Stimulated activated CD8-positive, alpha-beta memory T cell treated with anti-CD3 and anti-CD28 coated beads, Interleukin-15, amount 100 ng/mL, for 48 hours (primary cell): Measurements from ENCODE around the gene POLQ.
"Not testable (repeated sequence)": the region's sequence is repeated elsewhere in the genome, so short reads cannot be mapped to it uniquely, and the experiment has no call there.

ENCODE experiments used
- DNase-seq, 2 donors: peaks; one replicate each; pipeline ENCODE4 v3.0.0-alpha.2; 2020; ENCODE audit warnings: low read depth in 2 of 2

Gene POLQ

DNA sequence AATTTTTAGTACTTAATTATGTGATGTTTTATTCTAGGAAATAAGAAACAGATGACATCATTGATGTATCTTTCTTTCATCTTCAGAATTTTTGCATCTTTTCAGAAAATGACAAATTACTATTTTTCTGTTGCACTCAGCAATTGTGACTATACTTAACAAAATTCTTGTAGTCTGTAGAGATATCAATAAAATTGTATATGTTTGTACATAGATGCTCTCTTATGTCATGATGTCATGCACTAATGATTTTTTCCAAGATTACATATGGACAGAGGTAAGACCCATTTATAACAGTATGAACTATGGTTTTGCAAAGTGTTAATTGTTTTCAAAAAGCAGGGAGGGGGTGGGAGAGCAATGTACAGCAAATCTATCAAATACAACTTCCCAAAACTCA, 121.2 kb downstream of the POLQ start:
- DNase-seq, result no peak

DNA sequence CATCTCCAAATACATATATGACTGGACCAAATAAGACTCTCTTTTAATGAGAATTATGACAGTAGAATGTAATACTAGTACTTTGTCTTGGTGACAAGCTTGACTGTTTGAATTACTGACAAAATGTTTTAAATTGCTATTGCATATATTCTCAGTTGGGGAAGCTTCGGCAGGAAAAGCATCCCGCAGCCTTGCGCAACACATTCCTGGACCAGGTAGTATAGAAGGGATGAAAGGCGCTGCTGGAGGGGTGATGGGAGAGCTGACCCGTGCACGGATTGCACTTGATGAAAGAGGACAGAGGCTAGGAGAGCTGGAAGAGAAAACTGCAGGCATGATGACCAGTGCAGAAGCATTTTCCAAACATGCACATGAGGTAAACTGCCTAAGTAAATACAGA, 127.6 kb downstream of the POLQ start:
- no peak for DNase-seq

- no peak for DNase-seq
Observed at GRCh38 chr3:121414924-121415323, 130.9 kb downstream of the POLQ start.

DNA sequence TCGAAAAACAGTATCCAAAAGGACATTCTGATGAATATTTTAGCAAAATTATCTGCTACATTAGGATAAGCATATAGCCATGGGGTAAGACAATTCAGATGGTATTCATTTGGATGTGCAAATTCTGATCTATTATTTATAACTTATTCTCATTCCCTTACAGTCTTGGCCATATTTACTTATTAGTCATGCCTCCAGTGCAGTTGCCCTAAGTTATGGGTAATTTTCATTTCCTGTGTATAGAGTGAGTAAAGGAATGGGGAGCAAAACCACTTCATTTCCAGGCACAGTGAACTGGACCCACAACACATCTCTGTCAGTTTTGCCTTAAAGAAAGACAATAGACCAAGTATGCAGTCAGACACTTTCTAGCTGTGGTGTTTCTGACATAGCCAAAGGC, 134.3 kb downstream of the POLQ start:
- DNase-seq, result no peak

DNA sequence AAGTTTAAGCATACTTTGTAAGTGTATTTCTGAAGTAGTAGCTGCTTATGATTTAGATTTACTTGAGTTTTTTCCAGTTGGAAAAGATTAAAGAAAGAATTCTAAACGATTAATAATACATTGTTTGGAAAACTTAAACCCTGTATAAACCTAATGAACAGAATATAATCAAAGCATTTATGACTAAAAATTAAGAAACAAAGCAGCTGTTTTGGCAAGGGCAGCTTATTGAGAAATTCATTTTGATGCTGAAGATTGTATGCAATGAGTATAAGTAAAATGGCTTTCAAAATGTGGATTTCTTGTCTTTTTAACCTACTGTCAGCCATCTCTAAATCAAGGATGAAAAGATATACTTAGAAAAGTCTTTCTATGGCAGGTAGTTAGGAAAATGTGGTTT, 140.2 kb downstream of the POLQ start:
- no peak for DNase-seq

DNA sequence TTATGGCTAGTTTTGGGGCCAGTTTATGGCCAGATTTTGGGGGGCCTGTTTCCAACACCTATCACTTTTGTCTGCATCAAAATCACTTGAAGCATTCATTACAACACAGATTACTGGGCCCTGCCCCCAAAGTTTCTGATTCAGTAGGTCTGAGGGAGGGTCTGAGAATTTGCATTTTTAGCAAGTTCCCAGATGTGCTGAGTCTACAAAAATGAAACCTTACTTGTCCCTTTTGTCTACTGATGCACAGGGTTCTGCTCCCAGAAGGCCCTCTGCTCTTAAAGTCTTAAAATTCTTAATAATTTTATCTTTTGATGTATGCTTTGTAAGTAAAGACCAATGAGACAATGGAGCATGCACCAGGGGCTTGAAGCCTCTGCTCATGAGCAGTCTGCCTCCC, 146.0 kb downstream of the POLQ start:
- DNase-seq, result no peak

GRCh38 chr3:121398051-121398450, 147.7 kb downstream of the POLQ start:
- not testable (repeated sequence) for DNase-seq

- not testable (repeated sequence) for DNase-seq
Observed at GRCh38 chr3:121395967-121396366, 149.8 kb downstream of the POLQ start.

GRCh38 chr3:121388308-121388707, 157.5 kb downstream of the POLQ start:
- DNase-seq, result not testable (repeated sequence)
